GM23338 (cell line): Measurements from ENCODE around the gene FAM3D. TPM values are rescaled to one million over a fixed set of nuclear protein-coding genes. Genes with fewer than 3 reads are reported as not detected.

Source experiments
- ATAC-seq: fragments of 200-7000 bp; cut with Tn5 transposase; 3 replicates; pipeline ENCODE4 v1.9.1; 2020
- DNase-seq: peaks from one replicate; pipeline ENCODE4 v3.0.0-alpha.2; 2015; ENCODE audit warnings: low spot score
- H2AFZ ChIP-seq: fragments of 200-600 bp; sonication (generic); 2 replicates; pipeline ENCODE4 v1.8.0; 2016; ENCODE audit warnings: antibody characterized with exemption, mild to moderate bottlenecking, moderate library complexity
- H3F3A ChIP-seq: fragments of 200-600 bp; sonication (generic); replicated peaks from 2 replicates; pipeline ENCODE4 v1.8.0; 2017; ENCODE audit warnings: antibody characterized with exemption, mixed run types, low read depth
- H3K27ac ChIP-seq: fragments of 200-600 bp; sonication (generic); 2 replicates; pipeline ENCODE4 v1.6.1; 2016; ENCODE audit warnings: low read depth
- H3K27me3 ChIP-seq: fragments of 200-600 bp; sonication (generic); 2 replicates; pipeline ENCODE4 v1.8.0; 2016; ENCODE audit warnings: mild to moderate bottlenecking, mixed run types, moderate library complexity; ENCODE audit not compliant: insufficient read depth
- H3K36me3 ChIP-seq: fragments of 200-600 bp; sonication (generic); 2 replicates; pipeline ENCODE4 v1.8.0; 2016; ENCODE audit warnings: mild to moderate bottlenecking; ENCODE audit not compliant: insufficient read depth
- H3K4me1 ChIP-seq: fragments of 200-600 bp; sonication (generic); 2 replicates; pipeline ENCODE4 v1.8.0; 2016; ENCODE audit warnings: mild to moderate bottlenecking, moderate library complexity; ENCODE audit not compliant: insufficient read depth
- H3K4me2 ChIP-seq: fragments of 200-600 bp; sonication (generic); 2 replicates; pipeline ENCODE4 v1.7.1; 2017; ENCODE audit warnings: mixed run types
- H3K4me3 ChIP-seq: fragments of 200-600 bp; sonication (generic); 2 replicates; pipeline ENCODE4 v1.6.1; 2016; ENCODE audit warnings: mixed run types
- H3K79me2 ChIP-seq: fragments of 200-600 bp; sonication (generic); replicated peaks from 2 replicates; pipeline ENCODE4 v1.8.0; 2017; ENCODE audit warnings: mild to moderate bottlenecking; ENCODE audit not compliant: insufficient read depth
- H3K9me2 ChIP-seq: fragments of 200-600 bp; sonication (generic); 2 replicates; pipeline ENCODE4 v1.8.0; 2017; ENCODE audit not compliant: insufficient read depth
- H4K20me1 ChIP-seq: fragments of 200-600 bp; sonication (generic); replicated peaks from 2 replicates; pipeline ENCODE4 v1.8.0; 2017; ENCODE audit warnings: mild to moderate bottlenecking; ENCODE audit not compliant: insufficient read depth
- H3K27ac Mint-ChIP-seq: 2 replicates; pipeline ENCODE4 v1.8.0; 2020; ENCODE audit warnings: inconsistent platforms, mild to moderate bottlenecking, moderate library complexity, mixed read lengths
- H3K27me3 Mint-ChIP-seq: 3 replicates; pipeline ENCODE4 v1.8.0; 2022; ENCODE audit warnings: low read depth, mild to moderate bottlenecking, moderate library complexity, mixed read lengths, inconsistent platforms; ENCODE audit not compliant: insufficient read depth, poor library complexity
- H3K36me3 Mint-ChIP-seq: 3 replicates; pipeline ENCODE4 v1.8.0; 2021; ENCODE audit warnings: low read depth, mild to moderate bottlenecking, inconsistent platforms, moderate library complexity, mixed read lengths
- H3K4me1 Mint-ChIP-seq: 3 replicates; pipeline ENCODE4 v1.8.0; 2020; ENCODE audit warnings: mild to moderate bottlenecking, inconsistent platforms, mixed read lengths
- H3K4me3 Mint-ChIP-seq: 3 replicates; pipeline ENCODE4 v1.8.0; 2021; ENCODE audit warnings: moderate library complexity, mild to moderate bottlenecking, inconsistent platforms, mixed read lengths
- H3K9me3 Mint-ChIP-seq: 3 replicates; pipeline ENCODE4 v1.8.0; 2020; ENCODE audit warnings: moderate library complexity, mild to moderate bottlenecking, inconsistent platforms, mixed read lengths
- CREB1 ChIP-seq: fragments of 250-450 bp; sonication (Bioruptor Pico); IDR thresholded peaks from 2 replicates; pipeline ENCODE4 v1.5.0; 2020; ENCODE audit warnings: low read depth, mild to moderate bottlenecking, moderate library complexity
- EZH2 ChIP-seq: fragments of 200-600 bp; sonication (generic); IDR thresholded peaks from one replicate; pipeline ENCODE4 v1.8.0; 2017; ENCODE audit warnings: antibody characterized with exemption, mild to moderate bottlenecking, low read depth; ENCODE audit not compliant: unreplicated experiment
- EZH2phosphoT487 ChIP-seq: fragments of 200-600 bp; sonication (generic); IDR thresholded peaks from one replicate; pipeline ENCODE4 v1.8.1; 2018; ENCODE audit warnings: antibody characterized with exemption; ENCODE audit not compliant: unreplicated experiment
- JUNB ChIP-seq: IDR thresholded peaks from one replicate; pipeline ENCODE4 v1.6.1; 2016; ENCODE audit warnings: antibody characterized with exemption; ENCODE audit not compliant: unreplicated experiment
- POLR2AphosphoS5 ChIP-seq: IDR thresholded peaks from 2 replicates; pipeline ENCODE4 v1.6.1; 2016; ENCODE audit warnings: antibody characterized with exemption, low read depth
- STAT1 ChIP-seq: IDR thresholded peaks from one replicate; pipeline ENCODE4 v1.6.1; 2016; ENCODE audit warnings: antibody characterized with exemption; ENCODE audit not compliant: unreplicated experiment
- ZNF114 ChIP-seq: fragments of 250-450 bp; sonication (Bioruptor Pico); IDR thresholded peaks from 2 replicates; pipeline ENCODE4 v1.5.0; 2020; ENCODE audit warnings: mild to moderate bottlenecking, moderate library complexity
- polyA plus RNA-seq: library from polyadenylated mRNA; unstranded; fragments of >200 nt; fragmentation: Nextera tagmentation; extraction: Ambion mirVana; gene quantifications from 2 replicates; pipeline ENCODE4 v1.2.1, GENCODE V29; 2016
- total RNA-seq: library from RNA; depleted of rRNA; stranded (reverse); fragments of >200 nt; shearing (Covaris generic); gene quantifications from 2 replicates; pipeline ENCODE4 v1.2.3, GENCODE V29; 2014
- TF ChIP-seq, protein P1 (sequence below): IDR thresholded peaks from one replicate; pipeline ENCODE4 v1.6.1; 2018; ENCODE audit warnings: antibody characterized with exemption; ENCODE audit not compliant: unreplicated experiment
- TF ChIP-seq, protein P2 (sequence below), 2 experiments: fragments of 200-600 bp in 1 of 2; sonication (generic) in 1 of 2; conservative IDR thresholded peaks; 2 replicates each; pipeline versions ENCODE4 v1.5.1 to v1.6.1; 2016 to 2017; ENCODE audit warnings: antibody characterized with exemption in 2 of 2, low read depth in 2 of 2, mild to moderate bottlenecking in 2 of 2, moderate library complexity in 1 of 2
- TF ChIP-seq, protein P3 (sequence below): IDR thresholded peaks from 2 replicates; pipeline ENCODE4 v1.6.1; 2016; ENCODE audit warnings: antibody characterized with exemption

The FAM3D gene
- total and polyA plus RNA-seq, 2 experiments from 2014 or later: 0.26 TPM; not detected in 1

DNA sequence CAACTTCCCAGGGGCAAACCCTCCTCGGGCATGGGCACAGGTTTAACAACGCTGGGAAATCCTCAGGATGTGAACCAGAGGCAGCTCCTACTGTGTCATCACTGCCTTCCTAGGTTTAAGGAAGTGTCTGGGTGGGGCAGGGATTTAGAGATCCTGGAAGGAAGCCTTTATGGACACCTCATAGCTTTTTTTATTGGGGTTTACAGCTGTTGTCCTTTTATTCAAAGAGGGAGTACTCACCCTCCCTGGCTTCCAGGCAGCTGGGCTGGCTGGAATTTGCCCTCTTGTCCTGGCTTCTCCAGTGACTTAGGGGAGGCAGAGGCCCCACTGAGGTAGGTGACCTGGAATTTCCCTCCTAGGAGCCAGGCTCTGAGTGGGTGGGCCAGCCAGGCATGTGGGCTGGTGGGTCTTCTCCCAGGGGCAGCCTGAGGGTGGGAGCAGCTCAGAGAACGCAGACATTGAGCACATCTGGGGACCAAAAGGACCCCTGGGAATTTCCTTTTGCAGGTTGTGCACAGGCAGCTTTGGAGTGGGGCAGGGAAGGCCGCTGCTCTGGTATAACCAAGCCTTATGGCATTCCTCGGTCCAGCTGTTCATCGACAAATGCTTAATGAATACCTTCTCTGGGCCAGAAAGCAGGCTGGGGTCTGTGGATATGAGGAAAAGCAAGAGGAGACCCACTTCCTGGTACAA, 13.5 kb upstream of the FAM3D start:
- H3K4me1 Mint-ChIP-seq: peaks cover 4% of the 10 kb centered on the region; the same call in 1 of the 3 replicates
- H3K4me3 Mint-ChIP-seq: no peak overlapping the region
- Histone ChIP-seq H3K36me3 (no peaks in the 10 kb centered on the region), H3K4me3 (no peak overlapping the region), H3K79me2 (no peaks in the 10 kb centered on the region), H3K4me2 (no peak overlapping the region), H4K20me1 (no peaks in the 10 kb centered on the region), H3K27ac (no peak overlapping the region), H3F3A (no peaks in the 10 kb centered on the region), H3K9me2 (0 out of 2 replicates have a peak, but pooled peaks cover 6% of the 10 kb centered on the region), H2AFZ (no peak overlapping the region), H3K27me3 (no peaks in the 10 kb centered on the region), H3K4me1 (0 out of 2 replicates have a peak, but pooled peaks cover 6% of the 10 kb centered on the region)
- ATAC-seq: no peak
- peaks cover 15% of the 10 kb centered on the region; the same call in 2 of the 3 replicates for H3K9me3 Mint-ChIP-seq
- peaks cover 3% of the 10 kb centered on the region for H3K27me3 Mint-ChIP-seq
- DNase-seq: no peak
- TF ChIP-seq STAT1: no peak
- TF ChIP-seq EZH2: no peak
- TF ChIP-seq, protein P1, sequence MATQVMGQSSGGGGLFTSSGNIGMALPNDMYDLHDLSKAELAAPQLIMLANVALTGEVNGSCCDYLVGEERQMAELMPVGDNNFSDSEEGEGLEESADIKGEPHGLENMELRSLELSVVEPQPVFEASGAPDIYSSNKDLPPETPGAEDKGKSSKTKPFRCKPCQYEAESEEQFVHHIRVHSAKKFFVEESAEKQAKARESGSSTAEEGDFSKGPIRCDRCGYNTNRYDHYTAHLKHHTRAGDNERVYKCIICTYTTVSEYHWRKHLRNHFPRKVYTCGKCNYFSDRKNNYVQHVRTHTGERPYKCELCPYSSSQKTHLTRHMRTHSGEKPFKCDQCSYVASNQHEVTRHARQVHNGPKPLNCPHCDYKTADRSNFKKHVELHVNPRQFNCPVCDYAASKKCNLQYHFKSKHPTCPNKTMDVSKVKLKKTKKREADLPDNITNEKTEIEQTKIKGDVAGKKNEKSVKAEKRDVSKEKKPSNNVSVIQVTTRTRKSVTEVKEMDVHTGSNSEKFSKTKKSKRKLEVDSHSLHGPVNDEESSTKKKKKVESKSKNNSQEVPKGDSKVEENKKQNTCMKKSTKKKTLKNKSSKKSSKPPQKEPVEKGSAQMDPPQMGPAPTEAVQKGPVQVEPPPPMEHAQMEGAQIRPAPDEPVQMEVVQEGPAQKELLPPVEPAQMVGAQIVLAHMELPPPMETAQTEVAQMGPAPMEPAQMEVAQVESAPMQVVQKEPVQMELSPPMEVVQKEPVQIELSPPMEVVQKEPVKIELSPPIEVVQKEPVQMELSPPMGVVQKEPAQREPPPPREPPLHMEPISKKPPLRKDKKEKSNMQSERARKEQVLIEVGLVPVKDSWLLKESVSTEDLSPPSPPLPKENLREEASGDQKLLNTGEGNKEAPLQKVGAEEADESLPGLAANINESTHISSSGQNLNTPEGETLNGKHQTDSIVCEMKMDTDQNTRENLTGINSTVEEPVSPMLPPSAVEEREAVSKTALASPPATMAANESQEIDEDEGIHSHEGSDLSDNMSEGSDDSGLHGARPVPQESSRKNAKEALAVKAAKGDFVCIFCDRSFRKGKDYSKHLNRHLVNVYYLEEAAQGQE: no peak
- no peak for TF ChIP-seq CREB1 (CRISPR knock-in tag)
- no peak for TF ChIP-seq POLR2AphosphoS5
- TF ChIP-seq ZNF114 (CRISPR knock-in tag): no peak
- TF ChIP-seq JUNB: no peak
- TF ChIP-seq, protein P2, sequence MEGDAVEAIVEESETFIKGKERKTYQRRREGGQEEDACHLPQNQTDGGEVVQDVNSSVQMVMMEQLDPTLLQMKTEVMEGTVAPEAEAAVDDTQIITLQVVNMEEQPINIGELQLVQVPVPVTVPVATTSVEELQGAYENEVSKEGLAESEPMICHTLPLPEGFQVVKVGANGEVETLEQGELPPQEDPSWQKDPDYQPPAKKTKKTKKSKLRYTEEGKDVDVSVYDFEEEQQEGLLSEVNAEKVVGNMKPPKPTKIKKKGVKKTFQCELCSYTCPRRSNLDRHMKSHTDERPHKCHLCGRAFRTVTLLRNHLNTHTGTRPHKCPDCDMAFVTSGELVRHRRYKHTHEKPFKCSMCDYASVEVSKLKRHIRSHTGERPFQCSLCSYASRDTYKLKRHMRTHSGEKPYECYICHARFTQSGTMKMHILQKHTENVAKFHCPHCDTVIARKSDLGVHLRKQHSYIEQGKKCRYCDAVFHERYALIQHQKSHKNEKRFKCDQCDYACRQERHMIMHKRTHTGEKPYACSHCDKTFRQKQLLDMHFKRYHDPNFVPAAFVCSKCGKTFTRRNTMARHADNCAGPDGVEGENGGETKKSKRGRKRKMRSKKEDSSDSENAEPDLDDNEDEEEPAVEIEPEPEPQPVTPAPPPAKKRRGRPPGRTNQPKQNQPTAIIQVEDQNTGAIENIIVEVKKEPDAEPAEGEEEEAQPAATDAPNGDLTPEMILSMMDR (conservative IDR thresholded peaks at IDR 0.05; ENCODE audit: low read depth in 2 of 2): no peak
- TF ChIP-seq EZH2phosphoT487: no peak
- TF ChIP-seq, protein P3, sequence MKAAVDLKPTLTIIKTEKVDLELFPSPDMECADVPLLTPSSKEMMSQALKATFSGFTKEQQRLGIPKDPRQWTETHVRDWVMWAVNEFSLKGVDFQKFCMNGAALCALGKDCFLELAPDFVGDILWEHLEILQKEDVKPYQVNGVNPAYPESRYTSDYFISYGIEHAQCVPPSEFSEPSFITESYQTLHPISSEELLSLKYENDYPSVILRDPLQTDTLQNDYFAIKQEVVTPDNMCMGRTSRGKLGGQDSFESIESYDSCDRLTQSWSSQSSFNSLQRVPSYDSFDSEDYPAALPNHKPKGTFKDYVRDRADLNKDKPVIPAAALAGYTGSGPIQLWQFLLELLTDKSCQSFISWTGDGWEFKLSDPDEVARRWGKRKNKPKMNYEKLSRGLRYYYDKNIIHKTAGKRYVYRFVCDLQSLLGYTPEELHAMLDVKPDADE: no peak
- H3K27ac Mint-ChIP-seq: no peak overlapping the region
- peaks cover under 1% of the 10 kb centered on the region; the same call in 2 of the 3 replicates for H3K36me3 Mint-ChIP-seq
